ENCODE measurements around the gene PLPPR1. TPM values are rescaled to one million over a fixed set of nuclear protein-coding genes. Genes with fewer than 3 reads are reported as not detected.

The PLPPR1 gene
- total RNA-seq, 1 experiment from 2014 or later = not detected

Small RNA genes within 50 kb of the gene (small RNA-seq; reads per million reads assigned to genes)
- not detected for gene RF00322

Data from HT1080 (cell line).